ENCODE results near the gene BCAT1. TPM values are rescaled to one million over a fixed set of nuclear protein-coding genes. Genes with fewer than 3 reads are reported as not detected.
A peak's percentile ranks its signal among the peaks of the same experiment; 100 is the strongest.

Gene BCAT1
- total RNA-seq, 4 donors from 2014 or later = 11.4 to 39.3 (median 18.0) TPM

GRCh38 chr12:24902511-24903328 lies 46.2 kb downstream of the BCAT1 start:
- H3K27ac ChIP-seq = peak overlapping the region in 3 of 4 donors; percentile 64 to 73 (median 68)
- H3K4me3 ChIP-seq = peak overlapping the region; percentile 38 to 62
- H3K9me3 ChIP-seq = no peaks in the 10 kb centered on the region
- WGBS, 2 donors (ENCODE audit: low coverage in 1 of 2) = 4 to 13% methylated on average over 4 to 6 of the region's 74 CpGs
- H3K36me3 ChIP-seq = no peaks in the 10 kb centered on the region
- H3K4me1 ChIP-seq = peaks cover 0 to 20% (median 0%) of the 10 kb centered on the region in 3 donors
- peaks cover 36% of the 10 kb centered on the region for H3K27me3 ChIP-seq
- peak; percentile 30 for ATAC-seq
- TF ChIP-seq POLR2A (IDR thresholded peaks at IDR 0.05) (no peak), POLR2AphosphoS5 (IDR thresholded peaks at IDR 0.05) (no peak), CTCF (IDR thresholded peaks at IDR 0.05) (no peak), EP300 (IDR thresholded peaks at IDR 0.05) (no peak)

- Histone ChIP-seq H3K27me3 (peaks cover 36% of the 10 kb centered on the region), H3K27ac (peak overlapping the region in 3 of 4 donors; percentile 64 to 73 (median 68)), H3K9me3 (no peaks in the 10 kb centered on the region), H3K4me1 (peaks cover 0 to 20% (median 0%) of the 10 kb centered on the region in 3 donors), H3K4me3 (peak overlapping the region in 1 of 2 donors; percentile 62), H3K36me3 (no peaks in the 10 kb centered on the region)
- WGBS, 2 donors (ENCODE audit: low coverage in 1 of 2) = 42 to 72% methylated on average over 12 to 22 of the region's 33 CpGs
- TF ChIP-seq POLR2AphosphoS5 (IDR thresholded peaks at IDR 0.05) (no peak), POLR2A (IDR thresholded peaks at IDR 0.05) (no peak), CTCF (IDR thresholded peaks at IDR 0.05) (no peak), EP300 (IDR thresholded peaks at IDR 0.05) (no peak)
- ATAC-seq = no peak
Measured at GRCh38 chr12:24901576-24902461, 47.1 kb downstream of the BCAT1 start.

GRCh38 chr12:24900196-24900595 lies 48.7 kb downstream of the BCAT1 start:
- TF ChIP-seq POLR2AphosphoS5 (IDR thresholded peaks at IDR 0.05) = no peak
- TF ChIP-seq EP300 (IDR thresholded peaks at IDR 0.05) = no peak
- TF ChIP-seq POLR2A (IDR thresholded peaks at IDR 0.05) = no peak
- no peak for TF ChIP-seq CTCF (IDR thresholded peaks at IDR 0.05)
- no peak overlapping the region for H3K27ac ChIP-seq
- no peaks in the 10 kb centered on the region for H3K36me3 ChIP-seq
- peaks cover 0 to 20% (median 0%) of the 10 kb centered on the region in 3 donors for H3K4me1 ChIP-seq
- 93 to 100% methylated on average over 2 to 3 of the region's 3 CpGs for WGBS, 2 donors (ENCODE audit: low coverage in 1 of 2)
- H3K9me3 ChIP-seq = no peaks in the 10 kb centered on the region
- no peak overlapping the region for H3K4me3 ChIP-seq
- ATAC-seq = no peak
- H3K27me3 ChIP-seq = peaks cover 36% of the 10 kb centered on the region

- TF ChIP-seq POLR2AphosphoS5 (IDR thresholded peaks at IDR 0.05) (no peak), POLR2A (IDR thresholded peaks at IDR 0.05) (no peak), EP300 (IDR thresholded peaks at IDR 0.05) (no peak), CTCF (IDR thresholded peaks at IDR 0.05) (no peak)
- no peak for ATAC-seq
Measured at GRCh38 chr12:24899503-24900075, 49.3 kb downstream of the BCAT1 start.

More at GRCh38 chr12:24899503-24900075, 49.3 kb downstream of the BCAT1 start:
- H3K4me3 ChIP-seq = no peak overlapping the region
- peaks cover 0 to 20% (median 0%) of the 10 kb centered on the region in 3 donors for H3K4me1 ChIP-seq
- no peak overlapping the region for H3K27ac ChIP-seq
- WGBS, 2 donors (ENCODE audit: low coverage in 1 of 2) = 96 to 97% methylated on average over 2 to 4 of the region's 4 CpGs
- peaks cover 36% of the 10 kb centered on the region for H3K27me3 ChIP-seq
- no peaks in the 10 kb centered on the region for H3K36me3 ChIP-seq
- H3K9me3 ChIP-seq = no peaks in the 10 kb centered on the region
